ENCODE data around the gene LELP1.
A peak's percentile ranks its signal among the peaks of the same experiment; 100 is the strongest.
"Not testable (repeated sequence)": the region's sequence is repeated elsewhere in the genome, so short reads cannot be mapped to it uniquely, and the experiment has no call there.

Gene LELP1

GRCh38 chr1:153203130-153203529, at the start of gene LELP1:
Gene LELP1, plus strand, starts transcription at chr1:153203430. Its CDS starts 1,278 bp downstream, at chr1:153204708.
- no peak for DNase-seq (ENCODE audit: low read depth in 2 of 3, low spot score in 1 of 3)

DNA sequence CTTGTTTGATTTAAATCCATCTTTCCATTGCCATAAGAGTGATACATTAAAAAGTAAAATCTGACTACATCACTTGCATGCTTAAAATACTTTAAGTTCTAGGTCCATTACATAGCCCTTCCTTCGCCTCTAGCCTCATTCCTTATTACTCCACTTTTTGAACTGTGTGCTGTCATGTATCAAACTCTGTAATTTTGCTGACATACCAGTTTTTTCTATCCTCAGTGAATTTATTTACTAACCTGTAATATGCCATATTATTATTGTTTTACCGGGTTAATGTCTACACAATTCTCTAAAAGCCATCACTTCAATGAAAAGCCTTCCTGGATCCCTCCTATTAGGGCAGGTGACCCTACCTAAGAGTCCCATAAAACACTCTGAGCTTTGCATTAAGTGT, 47.7 kb upstream of the LELP1 start:
- DNase-seq (ENCODE audit: low read depth in 2 of 3, low spot score in 1 of 3): no peak

DNA sequence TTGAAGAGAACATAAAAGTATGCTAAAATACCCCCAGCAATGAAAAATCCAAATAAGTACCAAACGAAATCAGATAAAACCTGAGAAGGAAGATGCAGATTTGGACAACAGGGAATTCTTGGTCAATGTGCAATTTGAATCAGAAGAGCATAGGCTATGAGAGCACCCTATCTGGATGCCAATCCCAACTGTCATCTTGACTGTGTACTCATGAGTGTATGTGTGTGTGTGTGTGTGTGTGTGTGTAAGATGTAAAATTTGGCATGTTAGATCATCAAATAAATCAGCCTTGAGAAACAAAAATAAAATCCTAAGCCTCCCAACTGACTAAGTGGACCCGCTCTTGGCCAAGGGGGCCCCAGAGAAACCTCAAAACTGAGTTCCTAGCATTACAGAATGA, 34.5 kb upstream of the LELP1 start:
- no peak for DNase-seq (ENCODE audit: low read depth in 2 of 3, low spot score in 1 of 3)

DNA sequence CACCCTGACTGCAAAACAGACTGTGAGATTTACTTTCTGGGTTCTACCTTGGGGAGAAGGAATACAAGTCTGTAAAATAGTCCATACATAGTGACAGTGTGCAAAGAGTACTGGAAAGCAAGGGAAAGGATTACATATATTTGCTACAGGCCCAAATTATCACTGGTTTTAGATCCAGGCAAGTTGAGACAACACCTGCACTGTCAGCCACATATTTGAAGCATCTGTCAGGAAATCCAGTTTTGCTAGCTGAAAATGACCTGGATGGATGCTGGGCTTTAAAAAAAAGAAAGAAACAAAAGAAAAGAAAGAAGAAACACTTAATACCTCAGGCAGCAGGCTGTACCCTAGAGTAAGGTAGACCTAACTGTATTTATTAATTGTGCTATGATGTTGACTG, 28.6 kb upstream of the LELP1 start:
- no peak for DNase-seq (ENCODE audit: low read depth in 2 of 3, low spot score in 1 of 3)

DNA sequence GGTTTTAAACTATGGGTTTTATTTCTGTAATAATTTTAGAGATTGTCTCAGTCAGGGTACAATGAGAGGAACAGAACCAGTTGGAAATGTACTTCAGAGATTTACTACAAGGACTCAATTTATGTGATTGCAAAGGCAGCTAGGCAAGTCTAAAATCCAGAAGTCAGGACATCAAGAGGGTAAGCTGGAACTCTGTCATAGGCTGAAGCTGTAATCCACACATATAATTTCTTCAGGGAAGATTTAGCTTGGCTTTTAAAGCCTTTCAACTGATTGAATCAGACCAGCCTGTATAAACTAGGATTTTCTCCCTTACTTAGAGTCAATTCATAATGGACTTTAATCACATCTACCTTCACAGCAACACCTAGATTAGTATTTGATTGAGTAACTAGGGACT, 24.3 kb upstream of the LELP1 start:
- DNase-seq (ENCODE audit: low read depth in 2 of 3, low spot score in 1 of 3): no peak

DNA sequence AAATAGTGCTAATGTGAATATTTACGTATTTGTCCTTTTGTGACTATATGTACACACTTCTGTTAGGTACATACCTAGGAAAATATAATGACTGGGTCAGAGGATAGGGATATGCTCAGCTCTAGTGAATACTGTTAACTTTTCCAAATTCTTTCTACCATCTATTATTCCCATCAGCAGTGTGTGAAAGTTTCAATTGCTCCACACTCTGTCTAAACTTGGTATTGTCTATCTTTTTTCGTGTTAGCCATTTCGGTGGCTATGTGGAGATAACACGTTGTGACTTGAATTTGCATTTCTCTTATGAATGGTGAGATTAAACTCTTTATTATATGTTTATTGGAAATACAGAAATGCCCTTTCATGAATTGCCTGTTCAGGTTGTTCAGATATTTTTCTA, 22.7 kb upstream of the LELP1 start:
- no peak for DNase-seq (ENCODE audit: low read depth in 2 of 3, low spot score in 1 of 3)

- DNase-seq (ENCODE audit: low read depth in 2 of 3, low spot score in 1 of 3): not testable (repeated sequence)
Measured at GRCh38 chr1:153188301-153188700, 14.9 kb upstream of the LELP1 start.

- no peak for DNase-seq (ENCODE audit: low read depth in 2 of 3, low spot score in 1 of 3)
Measured at GRCh38 chr1:153190373-153190772, 12.9 kb upstream of the LELP1 start.

DNA sequence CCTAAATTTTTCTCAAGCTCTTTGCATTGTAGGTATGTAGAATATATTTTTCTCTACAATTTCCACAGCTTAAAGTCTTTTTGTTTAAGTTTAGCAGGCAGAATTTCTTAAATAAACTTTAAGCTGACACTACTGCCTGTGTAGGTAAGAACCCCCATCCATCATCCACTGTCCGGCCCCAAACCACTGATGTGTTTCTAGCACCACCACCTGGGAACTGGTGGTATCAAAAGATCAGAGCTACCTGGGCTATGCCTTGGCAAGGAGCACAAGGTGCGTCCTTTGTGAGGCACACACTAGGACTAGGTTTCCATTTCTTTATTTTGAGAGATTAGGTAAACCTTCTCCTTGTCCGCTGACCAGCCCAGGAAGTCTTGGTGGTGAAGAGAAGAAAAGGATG, 10.5 kb upstream of the LELP1 start:
- no peak for DNase-seq (ENCODE audit: low read depth in 2 of 3, low spot score in 1 of 3)

DNA sequence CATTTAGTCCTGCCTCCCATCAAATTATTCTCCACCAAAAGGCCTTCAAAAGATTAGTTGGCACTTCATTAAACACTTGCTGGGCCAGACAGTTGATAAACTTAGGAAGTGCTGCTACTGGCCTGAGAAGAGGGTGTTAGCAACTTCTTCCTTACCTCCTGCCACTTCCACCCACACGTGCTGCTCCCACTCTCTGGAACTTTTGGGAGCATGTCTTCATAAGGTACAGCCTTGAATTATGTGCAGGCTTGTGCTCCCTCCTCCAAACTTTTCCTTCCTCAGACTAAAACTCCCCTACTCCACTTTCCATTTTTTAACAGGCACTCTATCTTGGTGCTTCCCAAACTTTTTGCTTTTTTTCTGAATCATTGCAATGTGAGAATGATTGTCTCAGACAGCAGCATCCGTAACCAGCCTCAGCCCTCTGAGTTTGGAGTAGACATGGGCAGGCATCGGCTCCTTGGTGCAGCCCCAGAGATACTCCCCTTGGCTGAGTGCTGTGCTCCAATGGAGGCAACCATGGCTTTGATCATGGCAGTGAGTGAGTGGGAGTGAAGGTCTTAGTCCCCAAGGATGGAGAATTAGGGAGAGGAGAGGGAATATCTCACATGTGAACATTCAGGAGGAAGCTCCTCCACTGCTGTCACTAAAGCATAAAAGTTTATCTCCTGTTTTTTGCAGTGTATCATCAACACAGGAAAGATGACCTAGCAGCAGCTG, 8.7 kb upstream of the LELP1 start:
- no peak for DNase-seq (ENCODE audit: low read depth in 2 of 3, low spot score in 1 of 3)

DNA sequence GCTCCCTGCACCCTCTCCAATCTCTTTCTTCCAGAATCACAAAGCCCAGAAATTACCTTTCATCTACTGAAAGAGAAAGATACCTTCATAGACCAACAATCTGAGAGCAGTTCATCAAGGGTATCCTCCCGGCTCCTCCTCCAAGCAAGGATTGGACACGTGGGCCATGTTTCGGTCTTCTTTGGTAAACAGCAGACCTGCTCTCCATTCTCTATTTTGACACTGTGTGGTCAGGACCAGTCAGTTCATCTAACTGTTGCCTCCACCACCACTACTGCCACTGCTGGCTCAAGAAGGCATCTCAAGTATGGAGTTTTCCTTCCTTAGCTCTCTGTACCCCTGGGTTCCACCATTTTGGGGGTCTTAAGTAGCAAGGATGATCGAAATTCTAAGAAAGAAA, 8.0 kb upstream of the LELP1 start:
- no peak for DNase-seq (ENCODE audit: low read depth in 2 of 3, low spot score in 1 of 3)

- DNase-seq (ENCODE audit: low read depth in 2 of 3, low spot score in 1 of 3): no peak
Measured at GRCh38 chr1:153202006-153202405, 1.2 kb upstream of the LELP1 start.

GRCh38 chr1:153206631-153207030, 3.4 kb downstream of the LELP1 start:
- DNase-seq (ENCODE audit: low read depth in 2 of 3, low spot score in 1 of 3): no peak

- DNase-seq (ENCODE audit: low read depth in 2 of 3, low spot score in 1 of 3): no peak
Measured at GRCh38 chr1:153210206-153210605, 7.0 kb downstream of the LELP1 start.

GRCh38 chr1:153212201-153212600, 9.0 kb downstream of the LELP1 start:
- no peak for DNase-seq (ENCODE audit: low read depth in 2 of 3, low spot score in 1 of 3)

GRCh38 chr1:153213519-153213918, 10.3 kb downstream of the LELP1 start:
- DNase-seq (ENCODE audit: low read depth in 2 of 3, low spot score in 1 of 3): no peak

GRCh38 chr1:153217212-153217611, 14.0 kb downstream of the LELP1 start, which contains the start of gene PRR9:
Gene PRR9, plus strand, starts transcription at chr1:153217584. Its CDS starts 561 bp downstream, at chr1:153218145.
- DNase-seq (ENCODE audit: low read depth in 2 of 3, low spot score in 1 of 3): no peak

GRCh38 chr1:153217744-153218416, 14.7 kb downstream of the LELP1 start:
- no peak for DNase-seq (ENCODE audit: low read depth in 2 of 3, low spot score in 1 of 3)

DNA sequence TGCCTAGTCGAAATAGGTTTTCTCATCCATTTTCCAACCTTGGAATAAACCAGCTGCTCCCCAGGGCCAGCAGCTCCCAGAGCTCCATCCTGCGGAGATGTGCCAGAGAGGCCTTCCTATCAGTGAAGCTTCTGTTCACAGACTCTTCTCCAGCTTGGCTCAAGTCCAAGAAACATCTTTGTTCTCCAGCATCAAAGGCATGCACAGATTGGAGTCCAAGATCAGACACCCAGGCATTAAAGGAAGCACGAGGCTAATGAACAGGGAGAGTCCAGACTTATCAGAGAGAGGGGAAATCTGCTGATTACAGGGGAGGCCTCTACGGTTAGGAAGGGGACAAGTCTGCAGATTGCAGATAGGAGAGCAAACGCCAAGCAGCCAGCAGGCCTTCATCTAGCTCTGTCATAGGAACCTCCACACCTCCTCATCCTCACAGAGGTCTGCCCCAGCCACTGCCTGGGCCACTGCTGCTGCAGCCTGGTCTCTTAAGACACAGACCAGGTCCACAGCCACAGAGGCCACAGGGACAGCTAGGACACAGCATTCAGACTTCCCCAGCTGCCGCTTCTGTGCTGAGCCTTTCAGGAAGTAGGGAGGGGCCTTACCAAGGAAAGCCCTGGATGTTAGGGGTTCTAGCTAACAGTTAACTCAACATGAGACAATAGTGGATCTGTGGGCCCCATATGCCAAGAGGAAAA, 17.5 kb downstream of the LELP1 start:
- DNase-seq (ENCODE audit: low read depth in 2 of 3, low spot score in 1 of 3): no peak

DNA sequence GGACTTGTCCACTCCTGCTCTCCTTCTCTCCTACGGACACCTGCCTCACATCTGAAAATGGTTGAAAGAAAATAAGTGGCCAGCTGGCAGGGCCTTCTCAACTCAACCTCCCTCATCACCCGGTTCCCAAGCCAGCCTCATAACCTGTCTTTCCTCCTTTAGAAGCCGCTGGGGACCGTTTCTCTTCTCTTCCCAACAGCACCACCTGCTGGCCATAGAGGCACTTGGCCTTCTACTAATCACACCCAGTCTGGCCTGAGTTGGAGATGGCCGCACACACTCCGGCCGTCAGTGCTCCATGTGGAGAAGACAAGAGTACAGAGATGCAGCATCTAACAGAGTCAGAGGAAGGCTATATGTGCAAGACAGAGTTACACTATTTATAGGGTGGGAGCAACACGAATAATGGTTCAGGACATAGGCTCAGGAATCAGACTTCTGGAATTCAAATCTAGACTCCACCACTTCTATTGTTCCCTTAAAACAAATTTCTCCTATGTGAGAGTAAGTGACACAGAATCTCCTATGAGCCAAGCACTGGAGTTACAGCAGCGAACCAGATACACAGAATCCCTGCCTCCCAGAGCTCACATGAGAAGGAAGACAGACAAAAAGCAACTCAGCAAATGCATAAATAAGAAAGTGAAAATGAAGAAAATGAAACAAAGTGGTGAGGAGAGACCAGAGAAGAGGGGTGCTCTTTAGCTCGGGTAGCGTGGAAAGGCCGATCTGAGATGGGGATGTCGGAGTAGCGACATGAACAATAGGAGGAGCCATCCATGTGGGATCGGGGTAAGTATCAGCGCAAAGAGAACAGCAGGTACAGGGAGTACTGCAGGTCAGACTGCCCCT, 20.0 kb downstream of the LELP1 start:
- DNase-seq (ENCODE audit: low read depth in 2 of 3, low spot score in 1 of 3): peak; percentile 27 to 47 (median 34)

- DNase-seq (ENCODE audit: low read depth in 2 of 3, low spot score in 1 of 3): no peak
Measured at GRCh38 chr1:153227810-153228209, 24.6 kb downstream of the LELP1 start.

Measured in stimulated activated CD4-positive, alpha-beta T cell treated with anti-CD3 and anti-CD28 coated beads, Interleukin-12 subunit alpha, Interleukin-12 subunit beta, amount 100 ng/mL, for 48 hours (primary cell).